GM12878 (cell line): ENCODE results near the gene DNAH17. TPM values are rescaled to one million over a fixed set of nuclear protein-coding genes. Genes with fewer than 3 reads are reported as not detected.

ENCODE experiments used
- ATAC-seq: fragments of 200-7000 bp; cut with Tn5 transposase; 3 replicates; pipeline ENCODE4 v1.9.1; 2020; ENCODE audit warnings: mild to moderate bottlenecking, moderate library complexity
- BruUV-seq: library from RNA; stranded (reverse); fragments of 400-500 nt; replicated peaks from 2 replicates; lab custom pipeline; 2021; lab: Mats Ljungman, UMichigan
- CTCF ChIA-PET: fragments of 300-600 bp; sonication (Branson Sonifier 250); formaldehyde crosslinking; extraction: SDS; loops from one replicate; lab custom pipeline; 2021; ENCODE audit warnings: inconsistent platforms; lab: Yijun Ruan, JAX
- POLR2A ChIA-PET: fragments of 350-600 bp; formaldehyde crosslinking; extraction: SDS; loops from one replicate; lab custom pipeline; 2021; ENCODE audit warnings: inconsistent platforms; lab: Charles Lee
- RAD21 ChIA-PET: fragments of 300-600 bp; sonication (Branson Sonifier 250); formaldehyde crosslinking; loops from one replicate; lab custom pipeline; 2023; ENCODE audit warnings: antibody characterized with exemption; ENCODE audit not compliant: unreplicated experiment; lab: Charles Lee
- SMC1A ChIA-PET: fragments of 300-600 bp; sonication (Branson Sonifier 250); formaldehyde crosslinking; loops from one replicate; lab custom pipeline; 2023; ENCODE audit not compliant: unreplicated experiment, uncharacterized antibody; lab: Charles Lee
- DNase-seq: peaks from one replicate; pipeline ENCODE4 v3.0.0-alpha.2; 2011; ENCODE audit warnings: low read depth, low spot score
- FAIRE-seq: peaks from 3 replicates; lab custom pipeline; 2011; peaks lifted over from hg19 to GRCh38; lab: Jason Lieb, UNC
- H2AFZ ChIP-seq: 2 replicates; pipeline ENCODE4 v1.6.0; 2011; ENCODE audit warnings: low read depth, low read length, control low read depth; ENCODE audit not compliant: control insufficient read depth
- H3K27ac ChIP-seq: 2 replicates; pipeline ENCODE4 v1.5.1; 2011; ENCODE audit warnings: control low read depth; ENCODE audit not compliant: control insufficient read depth, insufficient read depth
- H3K27me3 ChIP-seq, 2 experiments: replicated peaks in 1 of 2; 2 replicates each; pipeline versions ENCODE4 v1.6.0 to v1.6.1; 2011; ENCODE audit warnings: low read length in 1 of 2; ENCODE audit not compliant: control insufficient read depth in 2 of 2, insufficient read depth in 2 of 2
- H3K36me3 ChIP-seq, 2 experiments: 2 replicates each; pipeline ENCODE4 v1.5.1; 2011; ENCODE audit warnings: low read length in 1 of 2; ENCODE audit not compliant: control insufficient read depth in 2 of 2, insufficient read depth in 2 of 2
- H3K4me1 ChIP-seq: 2 replicates; pipeline ENCODE4 v1.6.1; 2011; ENCODE audit warnings: mild to moderate bottlenecking, low read length, moderate library complexity, mixed read lengths; ENCODE audit not compliant: control insufficient read depth, insufficient read depth
- H3K4me2 ChIP-seq: 2 replicates; pipeline ENCODE4 v1.6.0; 2011; ENCODE audit warnings: control low read depth; ENCODE audit not compliant: control insufficient read depth, insufficient read depth
- H3K4me3 ChIP-seq: fragments of 200-600 bp; sonication (generic); 2 replicates; pipeline ENCODE4 v1.5.1; 2016
- H3K79me2 ChIP-seq: 2 replicates; pipeline ENCODE4 v1.6.0; 2011; ENCODE audit warnings: low read length; ENCODE audit not compliant: control insufficient read depth, insufficient read depth
- H3K9ac ChIP-seq: 2 replicates; pipeline ENCODE4 v1.8.0; 2011; ENCODE audit warnings: low read length, control low read depth, mixed read lengths; ENCODE audit not compliant: control insufficient read depth, insufficient read depth
- H3K9me3 ChIP-seq: replicated peaks from 3 replicates; pipeline ENCODE4 v1.5.1; 2011; ENCODE audit warnings: mild to moderate bottlenecking, low read length; ENCODE audit not compliant: control insufficient read depth, insufficient read depth
- H4K20me1 ChIP-seq: 2 replicates; pipeline ENCODE4 v1.6.0; 2011; ENCODE audit not compliant: control insufficient read depth, insufficient read depth
- ASH2L ChIP-seq: fragments of 300-600, 200-600 bp; sonication (generic); IDR thresholded peaks from 2 replicates; pipeline ENCODE4 v1.6.1; 2017; ENCODE audit warnings: low read depth, mild to moderate bottlenecking, borderline replicate concordance
- MEF2B ChIP-seq: fragments of 450-650 bp; IDR thresholded peaks from 2 replicates; pipeline ENCODE4 v1.6.1; 2018; ENCODE audit warnings: mild to moderate bottlenecking, moderate library complexity; ENCODE audit not compliant: partially characterized antibody, poor library complexity, severe bottlenecking
- POLR2AphosphoS2 ChIP-seq: IDR thresholded peaks from 2 replicates; pipeline ENCODE4 v1.6.1; 2011; ENCODE audit warnings: low read depth, mild to moderate bottlenecking, low read length, improper control_type of control experiment, moderate library complexity
- SREBF1 ChIP-seq: IDR thresholded peaks from 2 replicates; pipeline ENCODE4 v1.6.1; 2012; ENCODE audit warnings: mild to moderate bottlenecking, low read length
- TAF1 ChIP-seq: IDR thresholded peaks from 2 replicates; pipeline ENCODE4 v1.6.1; 2011; ENCODE audit warnings: mild to moderate bottlenecking, low read depth, low read length, borderline replicate concordance
- ZBTB11 ChIP-seq: fragments of 450-650 bp; formaldehyde crosslinking; IDR thresholded peaks from 2 replicates; pipeline ENCODE4 v1.5.0; 2022; ENCODE audit warnings: mild to moderate bottlenecking, missing genetic modification characterization
- ZBTB4 ChIP-seq: fragments of 450-650 bp; formaldehyde crosslinking; IDR thresholded peaks from 2 replicates; pipeline ENCODE4 v1.4.0; 2022; ENCODE audit warnings: mild to moderate bottlenecking, moderate library complexity
- ZNF274 ChIP-seq: IDR thresholded peaks from one replicate; pipeline ENCODE4 v1.8.0; 2011; ENCODE audit not compliant: insufficient read length, insufficient read depth
- WGBS: methylation state at CpG from one replicate; pipeline ENCODE4 v1.1.6; 2016; ENCODE audit warnings: low lambda C conversion rate; ENCODE audit not compliant: insufficient replicate concordance, insufficient coverage; ENCODE audit errors: missing lambda C conversion rate; 5-methylcytosine and 5-hydroxymethylcytosine counted together
- in situ Hi-C: fragments of 300-500 bp; cut with MboI; formaldehyde crosslinking; loops from 9 replicates; pipeline ENCODE4 v1.14.3; 2018; ENCODE audit warnings: mixed read lengths
- intact Hi-C: fragments of 100-400 bp; cut with micrococcal nuclease; formaldehyde crosslinking; loops from one replicate; pipeline ENCODE4 v1.14.2; 2022; ENCODE audit not compliant: unreplicated experiment
- polyA plus RNA-seq, 11 experiments: library from polyadenylated mRNA; depleted of rRNA in 4 of 11; unstranded in 6 of 11; stranded (reverse) in 5 of 11; fragments of >200 nt; fragmentation: Nextera tagmentation in 4 of 11; fragmentation: Illumina TruSeq in 1 of 11; extraction: Ambion mirVana in 4 of 11; extraction: Trizol in 1 of 11; gene quantifications; 1 replicate in 1 of 11; 2 replicates in 10 of 11; pipeline versions ENCODE4 v1.2.1 to v1.2.3, GENCODE V29; 2011 to 2016; ENCODE audit warnings: inconsistent platforms in 2 of 11, missing spikeins in 2 of 11, low read depth in 1 of 11
- total RNA-seq, 4 experiments: library from RNA; depleted of rRNA in 3 of 4; stranded (reverse); fragments of >200 nt in 3 of 4; fragmentation: Illumina TruSeq in 1 of 4; extraction: Trizol in 1 of 4; gene quantifications; 2 replicates each; pipeline versions ENCODE4 v1.2.1 to v1.2.3, GENCODE V29; 2013 to 2021
- TF ChIP-seq, protein P1 (sequence below): fragments of 150-350 bp; IDR thresholded peaks from 2 replicates; pipeline ENCODE4 v1.6.1; 2014; ENCODE audit warnings: mild to moderate bottlenecking, low read depth, low read length

The DNAH17 gene
- total and polyA plus RNA-seq, 10 of the 15 experiments (the other 5 are each of a cell fraction or from before 2014, with no cell fraction given) = 0.16 to 2.9 (median 0.56) TPM

GRCh38 chr17:78446833-78447232 lies 130.4 kb downstream of the DNAH17 start:
- H3K4me2 ChIP-seq = no peak overlapping the region
- no peaks in the 10 kb centered on the region for H3K36me3 ChIP-seq
- H3K79me2 ChIP-seq = no peaks in the 10 kb centered on the region
- peaks cover 10% of the 10 kb centered on the region for H3K4me1 ChIP-seq
- H4K20me1 ChIP-seq = no peaks in the 10 kb centered on the region
- no peak overlapping the region for H3K4me3 ChIP-seq
- H3K9me3 ChIP-seq = no peaks in the 10 kb centered on the region
- WGBS = 34% methylated on average over 7 of the region's 7 CpGs
- ChIA-PET POLR2A (no interaction called here), RAD21 (interaction anchor here (0.6 kb wide), 1 partner anchor 151 kb away, joined by 3 read pairs; no protein-coding TSS in a partner anchor), SMC1A (no interaction called here), CTCF (no interaction called here)
- DNase-seq (no peak), FAIRE-seq (no peak), ATAC-seq (no peak)
- no peak overlapping the region for H3K27ac ChIP-seq
- no peak overlapping the region for H2AFZ ChIP-seq
- intact Hi-C loops (loop anchor here (5.0 kb wide), 1 partner anchor 40 kb away; no protein-coding TSS in a partner anchor), in situ Hi-C loops (no loop called here)
- H3K27me3 ChIP-seq = no peaks in the 10 kb centered on the region
- no peak overlapping the region for H3K9ac ChIP-seq
- TF ChIP-seq SREBF1 (no peak), ZNF274 (no peak), ZBTB11 (CRISPR knock-in tag) (no peak), MEF2B (no peak), TAF1 (no peak), ZBTB4 (CRISPR knock-in tag) (no peak), POLR2AphosphoS2 (no peak), ASH2L (no peak)
- TF ChIP-seq, protein P1, sequence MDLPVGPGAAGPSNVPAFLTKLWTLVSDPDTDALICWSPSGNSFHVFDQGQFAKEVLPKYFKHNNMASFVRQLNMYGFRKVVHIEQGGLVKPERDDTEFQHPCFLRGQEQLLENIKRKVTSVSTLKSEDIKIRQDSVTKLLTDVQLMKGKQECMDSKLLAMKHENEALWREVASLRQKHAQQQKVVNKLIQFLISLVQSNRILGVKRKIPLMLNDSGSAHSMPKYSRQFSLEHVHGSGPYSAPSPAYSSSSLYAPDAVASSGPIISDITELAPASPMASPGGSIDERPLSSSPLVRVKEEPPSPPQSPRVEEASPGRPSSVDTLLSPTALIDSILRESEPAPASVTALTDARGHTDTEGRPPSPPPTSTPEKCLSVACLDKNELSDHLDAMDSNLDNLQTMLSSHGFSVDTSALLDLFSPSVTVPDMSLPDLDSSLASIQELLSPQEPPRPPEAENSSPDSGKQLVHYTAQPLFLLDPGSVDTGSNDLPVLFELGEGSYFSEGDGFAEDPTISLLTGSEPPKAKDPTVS = no peak
- BruUV-seq = no TSS peak
